ENCODE data around the gene TEN1. TPM values are rescaled to one million over a fixed set of nuclear protein-coding genes. Genes with fewer than 3 reads are reported as not detected.

The TEN1 gene
- total RNA-seq, 1 donor from 2014 or later: 9.6 TPM

GRCh38 chr17:76048025-76048605 lies 69.1 kb downstream of the TEN1 start:
- DNase-seq (ENCODE audit: low spot score): peak; percentile 14
- intact Hi-C loops (cut with DNase I): no loop called here

GRCh38 chr17:76048711-76049110 lies 69.7 kb downstream of the TEN1 start:
- peak; percentile 41 for DNase-seq (ENCODE audit: low spot score)
- intact Hi-C loops (cut with DNase I): no loop called here

- no peak for DNase-seq (ENCODE audit: low spot score)
- intact Hi-C loops (cut with DNase I): no loop called here
These were observed 70.2 kb downstream of the TEN1 start for GRCh38 chr17:76049239-76049638.

GRCh38 chr17:76049836-76050537 lies 70.9 kb downstream of the TEN1 start:
- intact Hi-C loops (cut with DNase I): no loop called here

More at GRCh38 chr17:76049836-76050537, 70.9 kb downstream of the TEN1 start:
- DNase-seq (ENCODE audit: low spot score): peak; percentile 15

Other genes with a start within 250 kb of the TEN1 start
- 11.5 TPM for gene GALK1, start 214.0 kb upstream of the TEN1 start, total RNA-seq
- 16.8 TPM for gene UNK, start 194.4 kb upstream of the TEN1 start, total RNA-seq
- gene UNC13D, start 134.8 kb upstream of the TEN1 start, total RNA-seq: 7.9 TPM
- 129 TPM for gene WBP2, start 123.9 kb upstream of the TEN1 start, total RNA-seq
- gene TRIM47, start 100.7 kb upstream of the TEN1 start, total RNA-seq: 39.5 TPM
- gene TRIM65, start 82.3 kb upstream of the TEN1 start, total RNA-seq: 12.1 TPM
- 76.3 TPM for gene MRPL38, start 74.4 kb upstream of the TEN1 start, total RNA-seq
- 5.2 TPM for gene FBF1, start 38.2 kb upstream of the TEN1 start, total RNA-seq
- gene ACOX1, start 74 bp upstream of the TEN1 start, total RNA-seq: 73.3 TPM
- 2.7 TPM for gene CDK3, start 21.6 kb downstream of the TEN1 start, total RNA-seq
- 0.05 TPM for gene EVPL, start 48.1 kb downstream of the TEN1 start, total RNA-seq
- gene SRP68, start 93.3 kb downstream of the TEN1 start, total RNA-seq: 53.9 TPM
- not detected for gene GALR2, start 95.5 kb downstream of the TEN1 start, total RNA-seq
- not detected for gene ZACN, start 99.9 kb downstream of the TEN1 start, total RNA-seq
- 86.9 TPM for gene EXOC7, start 124.5 kb downstream of the TEN1 start, total RNA-seq
- not detected for gene FOXJ1, start 162.0 kb downstream of the TEN1 start, total RNA-seq